Stimulated activated naive CD8-positive, alpha-beta T cell treated with anti-CD3 and anti-CD28 coated beads, Interleukin-15, amount 100 ng/mL, for 72 hours (primary cell): ENCODE data around the gene TPSAB1.
"Not testable (repeated sequence)": the region's sequence is repeated elsewhere in the genome, so short reads cannot be mapped to it uniquely, and the experiment has no call there.

Source experiments
- ATAC-seq: fragments of 150-1000 bp; cut with Tn5 transposase; 2 replicates; pipeline ENCODE4 v1.10.0; 2021; ENCODE audit warnings: mild to moderate bottlenecking, moderate library complexity
- DNase-seq, 2 donors: peaks; one replicate each; pipeline ENCODE4 v3.0.0; 2021 to 2022
- H3K27ac Mint-ChIP-seq, 2 donors: one replicate each; pipeline ENCODE4 v1.8.0; 2022; ENCODE audit warnings: mild to moderate bottlenecking in 2 of 2, mixed read lengths in 2 of 2, moderate library complexity in 2 of 2
- H3K27me3 Mint-ChIP-seq: one replicate; pipeline ENCODE4 v1.8.0; 2022; ENCODE audit warnings: mixed read lengths
- H3K4me1 Mint-ChIP-seq: one replicate; pipeline ENCODE4 v1.8.0; 2022; ENCODE audit warnings: mild to moderate bottlenecking, mixed read lengths
- H3K4me3 Mint-ChIP-seq, 2 donors: one replicate each; pipeline ENCODE4 v1.8.0; 2022; ENCODE audit warnings: mild to moderate bottlenecking in 2 of 2, mixed read lengths in 2 of 2, moderate library complexity in 1 of 2
- H3K9me3 Mint-ChIP-seq, 2 donors: one replicate each; pipeline ENCODE4 v1.8.0; 2022; ENCODE audit warnings: mixed read lengths in 2 of 2

Gene TPSAB1

GRCh38 chr16:1229476-1229875 lies 11.0 kb upstream of the TPSAB1 start:
- H3K4me3 Mint-ChIP-seq, H3K9me3 Mint-ChIP-seq: not testable (repeated sequence)

DNA sequence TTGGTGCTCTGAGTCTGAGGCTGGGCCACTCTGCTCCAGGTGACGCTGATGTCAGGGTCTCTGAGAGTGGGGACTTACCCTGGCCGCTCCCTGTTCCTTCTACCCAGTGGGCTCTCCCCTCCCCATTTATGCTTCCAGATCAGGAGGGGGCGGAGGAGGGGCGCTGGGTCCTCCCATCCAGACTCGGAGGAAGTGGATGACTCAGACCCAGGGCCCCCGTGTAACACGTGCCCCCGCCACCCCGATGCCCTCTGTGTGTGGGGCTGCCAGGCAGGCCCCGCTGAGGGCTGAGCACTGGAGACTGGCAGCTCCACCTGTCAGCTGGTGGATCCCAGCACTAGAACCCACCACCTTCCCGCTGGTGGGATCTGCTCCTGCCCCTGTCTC lies 10.4 kb upstream of the TPSAB1 start, which contains the start of gene TPSB2:
Gene TPSB2, minus strand, starts transcription at position 101 of the 387 bp plus-strand sequence. CDS start 233 bp downstream, outside the sequence.
- H3K27me3 Mint-ChIP-seq, DNase-seq, H3K4me3 Mint-ChIP-seq, H3K27ac Mint-ChIP-seq, H3K9me3 Mint-ChIP-seq, H3K4me1 Mint-ChIP-seq: not testable (repeated sequence)
- ATAC-seq, result peak; percentile 3

More at GRCh38 chr16:1229476-1229875, 11.0 kb upstream of the TPSAB1 start:
- peak; percentile 30 for ATAC-seq
- DNase-seq, H3K27me3 Mint-ChIP-seq, H3K4me1 Mint-ChIP-seq, H3K27ac Mint-ChIP-seq: not testable (repeated sequence)

DNA sequence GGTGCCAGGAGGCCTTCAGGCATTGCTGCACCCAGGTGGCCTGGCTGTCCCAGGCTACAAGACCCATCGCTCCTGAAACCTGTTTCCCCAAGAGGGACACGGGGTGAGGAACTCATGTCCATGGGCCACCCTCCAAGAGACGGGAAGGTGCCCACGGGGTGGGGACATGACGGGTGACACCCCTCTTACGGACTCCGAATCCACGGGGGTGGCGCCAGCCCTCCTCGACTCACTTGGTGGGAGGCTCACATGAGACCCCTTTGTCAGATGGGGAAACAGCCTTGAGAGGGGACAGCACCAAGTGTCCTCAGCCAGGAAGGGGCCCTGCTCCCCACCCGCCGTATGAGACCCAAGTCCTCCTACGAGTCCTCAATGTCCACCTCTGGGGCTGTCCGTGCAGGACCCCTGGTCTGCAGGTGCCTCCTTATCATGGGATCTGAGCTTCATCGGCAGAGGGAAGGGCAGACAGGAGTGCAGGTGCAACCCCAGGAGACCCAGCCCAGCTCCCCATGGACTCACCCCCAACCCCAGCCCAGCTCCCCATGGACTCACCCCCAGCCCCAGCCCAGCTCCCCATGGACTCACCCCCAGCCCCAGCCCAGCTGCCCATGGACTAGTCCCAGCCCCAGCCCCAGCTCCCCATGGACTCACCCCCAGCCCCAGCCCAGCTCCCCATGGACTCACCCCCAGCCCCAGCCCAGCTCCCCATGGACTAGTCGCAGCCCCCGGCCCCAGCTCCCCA lies 9.9 kb upstream of the TPSAB1 start:
- H3K4me1 Mint-ChIP-seq, DNase-seq, H3K27me3 Mint-ChIP-seq, H3K9me3 Mint-ChIP-seq, H3K27ac Mint-ChIP-seq, H3K4me3 Mint-ChIP-seq, ATAC-seq: not testable (repeated sequence)

DNA sequence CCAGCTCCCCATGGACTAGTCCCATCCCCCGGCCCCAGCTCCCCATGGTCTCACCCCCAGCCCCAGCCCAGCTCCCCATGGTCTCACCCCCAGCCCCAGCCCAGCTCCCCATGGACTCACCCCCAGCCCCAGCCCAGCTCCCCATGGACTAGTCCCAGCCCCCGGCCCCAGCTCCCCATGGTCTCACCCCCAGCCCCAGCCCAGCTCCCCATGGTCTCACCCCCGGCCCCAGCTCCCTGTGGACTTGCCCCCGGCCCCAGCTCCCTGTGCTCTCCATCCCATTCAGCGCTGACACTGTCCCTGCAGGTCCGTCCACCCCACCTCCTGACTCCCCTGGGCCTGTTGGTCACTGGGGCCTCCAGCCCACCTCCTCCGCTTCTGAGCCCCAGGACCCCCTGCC lies 9.2 kb upstream of the TPSAB1 start:
- DNase-seq, H3K9me3 Mint-ChIP-seq, H3K4me3 Mint-ChIP-seq, ATAC-seq, H3K27ac Mint-ChIP-seq, H3K27me3 Mint-ChIP-seq, H3K4me1 Mint-ChIP-seq: not testable (repeated sequence)

GRCh38 chr16:1232049-1232748 lies 8.3 kb upstream of the TPSAB1 start:
- not testable (repeated sequence) for H3K4me3 Mint-ChIP-seq, H3K9me3 Mint-ChIP-seq, H3K27ac Mint-ChIP-seq, H3K4me1 Mint-ChIP-seq, H3K27me3 Mint-ChIP-seq, DNase-seq
- ATAC-seq, result peak; percentile 65

DNA sequence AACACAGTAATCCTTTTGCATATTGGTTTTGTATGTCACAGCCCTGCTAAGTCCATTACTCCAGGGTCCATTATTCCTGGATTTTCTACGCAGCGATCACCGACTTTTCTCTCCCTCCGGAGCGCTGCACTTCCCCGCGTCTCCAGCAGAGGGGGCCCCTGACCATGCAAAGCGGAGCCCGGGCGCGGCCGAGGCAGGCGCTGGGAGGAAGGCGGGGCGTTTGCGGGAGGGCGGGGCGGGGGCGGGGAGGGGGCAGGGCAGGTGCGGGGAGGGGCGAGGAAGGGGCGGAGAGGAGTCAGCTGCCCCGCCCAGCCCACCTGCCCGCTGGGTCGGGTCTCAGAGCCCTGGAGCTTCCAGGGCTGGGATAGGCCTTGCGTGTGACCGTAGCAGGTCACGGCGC lies 3.8 kb upstream of the TPSAB1 start:
- H3K27ac Mint-ChIP-seq, result not testable (repeated sequence)
- ATAC-seq, result peak; percentile 43

DNA sequence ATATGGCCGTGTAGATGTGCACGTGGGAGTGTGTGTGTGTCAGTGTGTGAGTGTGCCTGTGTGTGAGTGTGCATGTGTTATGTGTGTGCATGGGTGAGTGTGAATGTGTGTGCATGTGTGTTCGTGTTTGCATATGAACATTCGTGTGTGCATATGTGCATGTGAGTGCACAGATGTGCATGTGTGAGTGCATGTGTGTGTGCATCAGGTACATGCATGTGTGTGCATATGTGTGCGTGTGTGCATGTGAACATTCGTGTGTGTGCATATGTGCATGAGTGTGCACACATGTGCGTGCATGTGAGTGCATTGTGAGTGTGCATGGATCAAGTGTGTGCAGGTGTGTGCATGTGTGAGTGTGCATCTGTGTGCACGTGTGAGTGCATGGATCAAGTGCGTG lies 2.5 kb upstream of the TPSAB1 start:
- DNase-seq, result no peak
- no peak for ATAC-seq
- H3K9me3 Mint-ChIP-seq, result no peaks in the 10 kb centered on the region
- no peaks in the 10 kb centered on the region for H3K4me1 Mint-ChIP-seq
- no peak overlapping the region for H3K27ac Mint-ChIP-seq
- no peak overlapping the region for H3K4me3 Mint-ChIP-seq
- H3K27me3 Mint-ChIP-seq, result no peaks in the 10 kb centered on the region

More for the DNA sequence above, 3.8 kb upstream of the TPSAB1 start:
- not testable (repeated sequence) for H3K9me3 Mint-ChIP-seq, H3K4me1 Mint-ChIP-seq, H3K27me3 Mint-ChIP-seq, DNase-seq, H3K4me3 Mint-ChIP-seq

DNA sequence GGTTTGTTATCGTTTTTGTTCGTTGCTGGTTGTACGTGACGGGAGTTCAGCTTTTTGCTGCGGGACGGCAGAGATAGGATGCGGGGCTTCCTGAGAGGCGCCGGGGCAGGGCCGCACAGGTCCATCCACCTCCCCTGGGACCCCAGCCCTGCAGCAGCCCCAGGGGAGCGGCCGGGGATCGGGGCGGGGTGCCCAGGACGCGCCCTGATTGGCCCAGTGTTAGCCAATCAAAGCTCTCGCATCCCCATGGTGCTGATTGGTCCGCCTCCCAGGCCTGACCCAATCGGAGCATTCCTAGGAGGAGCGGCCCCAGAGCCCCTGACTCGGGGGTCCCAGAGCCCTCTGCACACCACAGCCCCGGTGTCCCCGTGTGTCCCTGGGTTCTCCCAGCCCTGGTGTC lies 1.6 kb upstream of the TPSAB1 start:
- H3K27ac Mint-ChIP-seq, H3K9me3 Mint-ChIP-seq, DNase-seq, ATAC-seq, H3K4me1 Mint-ChIP-seq, H3K27me3 Mint-ChIP-seq, H3K4me3 Mint-ChIP-seq: not testable (repeated sequence)

GRCh38 chr16:1239575-1239974 lies 930 bp upstream of the TPSAB1 start:
- H3K9me3 Mint-ChIP-seq, H3K27ac Mint-ChIP-seq, H3K4me1 Mint-ChIP-seq, ATAC-seq, DNase-seq, H3K27me3 Mint-ChIP-seq, H3K4me3 Mint-ChIP-seq: not testable (repeated sequence)

DNA sequence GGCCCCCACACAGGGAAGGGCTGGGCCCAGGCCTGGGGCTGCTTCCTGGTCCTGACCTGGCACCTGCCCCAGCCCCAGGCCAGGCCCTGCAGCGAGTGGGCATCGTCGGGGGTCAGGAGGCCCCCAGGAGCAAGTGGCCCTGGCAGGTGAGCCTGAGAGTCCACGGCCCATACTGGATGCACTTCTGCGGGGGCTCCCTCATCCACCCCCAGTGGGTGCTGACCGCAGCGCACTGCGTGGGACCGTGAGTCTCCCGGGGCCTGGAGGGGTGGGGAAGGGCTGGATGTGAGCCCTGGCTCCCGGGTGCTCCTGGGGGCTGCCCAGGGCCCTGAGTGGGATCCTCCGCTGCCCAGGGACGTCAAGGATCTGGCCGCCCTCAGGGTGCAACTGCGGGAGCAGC lies 576 bp downstream of the TPSAB1 start:
- H3K4me1 Mint-ChIP-seq, result peaks cover 14% of the 10 kb centered on the region
- H3K9me3 Mint-ChIP-seq, H3K4me3 Mint-ChIP-seq, H3K27ac Mint-ChIP-seq, H3K27me3 Mint-ChIP-seq, DNase-seq: not testable (repeated sequence)
- peak; percentile 31 for ATAC-seq

- Mint-ChIP-seq H3K4me1 (peaks cover 14% of the 10 kb centered on the region), H3K4me3 (peak overlapping the region in 1 of 2 donors; percentile 13), H3K27me3 (peaks cover 19% of the 10 kb centered on the region)
- not testable (repeated sequence) for H3K9me3 Mint-ChIP-seq, DNase-seq, H3K27ac Mint-ChIP-seq, ATAC-seq
Observed at GRCh38 chr16:1243363-1243762, 2.9 kb downstream of the TPSAB1 start.

DNA sequence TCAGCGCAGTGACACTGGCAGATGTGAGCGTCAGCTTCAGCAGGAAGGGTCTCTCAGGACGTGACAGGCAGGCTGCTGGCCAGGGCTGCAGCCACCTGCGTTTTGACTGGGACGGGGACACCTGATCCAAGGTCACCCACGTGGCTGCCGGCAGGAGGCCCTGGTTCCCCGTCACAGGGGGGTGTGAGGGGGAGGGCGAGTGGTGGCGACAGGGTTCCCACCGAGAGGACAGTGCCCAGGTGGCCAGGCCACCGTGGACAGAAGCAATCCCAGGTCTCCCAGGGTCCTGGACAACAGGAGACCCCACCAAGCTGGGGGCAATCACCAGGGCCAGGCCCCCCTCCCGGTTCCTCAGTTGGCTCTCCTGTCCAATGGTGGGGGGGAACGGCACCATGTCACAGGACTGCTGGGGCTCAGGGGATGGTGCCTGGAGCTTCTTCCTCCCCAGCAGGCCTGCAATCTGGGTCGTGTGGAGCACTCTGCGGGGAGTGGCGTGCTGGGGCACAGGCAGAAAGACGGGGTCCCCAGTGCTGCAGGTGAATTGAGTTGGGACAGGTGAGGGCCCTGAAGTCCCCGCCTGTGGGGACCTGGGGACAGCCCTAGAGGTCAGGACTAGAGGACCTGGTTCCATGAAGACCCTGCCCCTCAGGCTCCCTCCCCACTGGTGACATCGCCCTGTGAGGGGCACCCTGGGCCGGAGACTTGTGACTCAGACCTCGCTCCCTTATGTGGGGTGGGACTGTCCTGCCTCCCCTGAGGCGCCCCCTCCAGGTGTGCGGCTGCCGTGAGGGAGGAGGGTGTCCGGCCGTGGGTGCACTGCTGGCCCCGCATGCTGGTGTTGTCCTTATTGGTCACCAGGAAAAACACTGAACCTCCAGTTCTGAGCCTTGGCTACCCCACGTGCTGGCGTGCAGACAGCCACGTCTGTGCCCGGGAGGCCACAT lies 3.7 kb downstream of the TPSAB1 start:
- not testable (repeated sequence) for H3K9me3 Mint-ChIP-seq, H3K4me3 Mint-ChIP-seq, H3K27ac Mint-ChIP-seq, ATAC-seq
- Mint-ChIP-seq H3K4me1 (peaks cover 14% of the 10 kb centered on the region), H3K27me3 (peaks cover 19% of the 10 kb centered on the region)
- peak in 1 of 2 donors; percentile 8 for DNase-seq

DNA sequence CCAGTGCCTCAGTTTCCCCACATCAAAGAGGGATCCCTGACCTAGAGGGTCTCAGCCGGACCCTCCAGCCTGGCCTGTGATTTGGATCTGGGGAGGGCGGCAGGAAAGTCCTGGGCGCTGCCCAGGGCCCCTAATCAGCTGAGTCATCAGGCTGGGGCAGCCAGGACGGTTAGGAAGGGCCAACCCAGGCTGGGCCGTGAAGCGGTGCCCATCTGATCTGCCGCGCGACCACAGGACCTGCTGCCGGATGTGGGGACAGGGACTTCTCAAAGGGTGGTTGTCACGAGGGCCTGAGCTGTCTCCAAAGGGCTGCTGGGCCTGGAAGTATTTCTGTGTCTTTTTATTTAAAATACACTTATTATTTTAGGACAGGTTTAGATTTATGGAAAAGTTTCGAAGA lies 4.4 kb downstream of the TPSAB1 start:
- peak in 1 of 2 donors; percentile 37 for DNase-seq
- Mint-ChIP-seq H3K27me3 (peaks cover 19% of the 10 kb centered on the region), H3K4me3 (no peak overlapping the region), H3K27ac (peak overlapping the region in 1 of 2 donors; percentile 19), H3K4me1 (peaks cover 14% of the 10 kb centered on the region), H3K9me3 (no peaks in the 10 kb centered on the region)
- ATAC-seq, result peak; percentile 55

DNA sequence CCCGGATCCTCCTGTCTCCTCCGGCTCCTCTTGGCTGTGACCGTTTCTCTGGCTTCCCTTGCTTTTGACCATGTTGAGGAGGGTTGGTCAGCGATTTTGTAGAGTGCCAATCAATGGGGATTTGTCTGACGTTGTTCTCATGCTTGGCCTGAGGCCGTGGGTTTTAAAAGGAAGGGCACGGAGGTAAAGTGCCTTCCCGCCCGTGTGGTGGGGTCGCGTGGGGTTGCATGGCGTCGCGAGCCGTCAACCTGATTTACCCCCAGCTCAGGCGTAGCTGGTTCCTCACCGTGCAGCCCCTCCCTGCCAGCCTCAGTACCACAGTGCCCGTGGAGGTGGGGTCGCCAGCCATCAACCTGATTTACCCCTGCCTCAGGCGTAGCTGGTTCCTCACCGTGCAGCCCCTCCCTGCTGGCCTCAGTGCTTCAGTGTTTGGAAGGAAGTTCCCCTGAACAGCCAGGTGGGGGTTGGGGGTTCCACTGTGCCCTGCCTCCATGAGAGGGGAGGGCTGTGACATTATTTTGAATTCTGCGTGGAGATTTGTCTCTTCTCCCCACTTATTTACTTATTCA lies 5.0 kb downstream of the TPSAB1 start:
- Mint-ChIP-seq H3K4me3 (peak overlapping the region in 1 of 2 donors; percentile 63), H3K27me3 (peaks cover 19% of the 10 kb centered on the region), H3K9me3 (no peaks in the 10 kb centered on the region), H3K4me1 (peaks cover 14% of the 10 kb centered on the region), H3K27ac (peak overlapping the region; percentile 40 to 82)
- DNase-seq, result no peak
- no peak for ATAC-seq

DNA sequence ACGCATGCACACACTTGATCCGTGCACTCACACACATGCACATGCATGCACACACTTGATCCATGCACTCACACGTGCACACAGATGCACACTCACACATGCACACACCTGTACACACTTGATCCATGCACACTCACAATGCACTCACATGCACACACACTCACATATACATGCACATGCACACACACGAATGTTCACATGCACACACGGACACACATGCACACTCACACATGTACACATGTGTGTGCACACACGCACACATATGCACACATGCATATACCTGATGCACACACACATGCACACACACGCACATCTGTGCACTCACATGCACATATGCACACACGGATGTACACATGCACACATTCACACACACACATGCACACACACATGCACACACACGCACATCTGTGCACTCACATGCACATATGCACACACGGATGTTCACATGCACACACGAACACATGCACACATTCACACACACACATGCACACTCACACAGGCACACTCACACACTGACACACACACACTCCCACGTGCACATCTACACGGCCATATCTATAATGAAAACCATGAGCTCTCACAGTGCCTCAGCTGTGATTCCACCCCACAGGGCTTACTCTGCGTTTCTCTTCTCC lies 7.5 kb downstream of the TPSAB1 start:
- peaks cover 19% of the 10 kb centered on the region for H3K27me3 Mint-ChIP-seq
- H3K9me3 Mint-ChIP-seq, H3K27ac Mint-ChIP-seq, DNase-seq, H3K4me3 Mint-ChIP-seq, ATAC-seq: not testable (repeated sequence)
- peaks cover 14% of the 10 kb centered on the region for H3K4me1 Mint-ChIP-seq
